Body of pancreas (tissue), 4 donors: ENCODE measurements around the gene DTNBP1. TPM values are rescaled to one million over a fixed set of nuclear protein-coding genes. Genes with fewer than 3 reads are reported as not detected.

Experiments used
- ATAC-seq: fragments of 150-250 bp; one replicate; pipeline ENCODE4 v1.9.1; 2016
- DNase-seq, 4 donors: peaks; one replicate each; pipeline ENCODE4 v3.0.0-alpha.2; 2019
- H3K27ac ChIP-seq, 4 donors: fragments of 200-600 bp; sonication (generic); 1 replicate in 3 of 4; 2 replicates in 1 of 4; pipeline versions ENCODE4 v1.5.1 to v1.6.1; 2016 to 2019; ENCODE audit warnings: mild to moderate bottlenecking in 1 of 4, mixed read lengths in 1 of 4, moderate library complexity in 1 of 4
- H3K27me3 ChIP-seq, 2 donors: fragments of 200-600 bp; sonication (generic); one replicate each; pipeline ENCODE4 v1.6.0; 2016; ENCODE audit warnings: mild to moderate bottlenecking in 1 of 2
- H3K36me3 ChIP-seq, 2 donors: fragments of 200-600 bp; sonication (generic); replicated peaks in 1 of 2; 2 replicates each; pipeline ENCODE4 v1.5.1; 2016; ENCODE audit warnings: low read depth in 2 of 2; ENCODE audit not compliant: insufficient read depth in 1 of 2
- H3K4me1 ChIP-seq: fragments of 200-600 bp; sonication (generic); one replicate; pipeline ENCODE4 v1.6.0; 2016
- H3K4me3 ChIP-seq, 2 donors: fragments of 200-600 bp; sonication (generic); 1 replicate in 1 of 2; 2 replicates in 1 of 2; pipeline ENCODE4 v1.5.1; 2016 to 2019
- H3K9me3 ChIP-seq, 3 donors: fragments of 200-600 bp; sonication (generic); 1 replicate in 2 of 3; 2 replicates in 1 of 3; pipeline ENCODE4 v1.5.1; 2016
- POLR2A ChIP-seq, 3 donors: fragments of 450-650 bp; IDR thresholded peaks; one replicate each; pipeline ENCODE4 v1.6.1; 2016; ENCODE audit warnings: antibody characterized with exemption in 3 of 3, mild to moderate bottlenecking in 2 of 3
- WGBS, 2 donors: methylation state at CpG; one replicate each; pipeline ENCODE4 v1.1.5; 2017; 5-methylcytosine and 5-hydroxymethylcytosine counted together
- intact Hi-C: fragments of 100-400 bp; cut with DNase I; formaldehyde crosslinking; loops from one replicate; pipeline ENCODE4 v1.15.1; 2023
- total RNA-seq, 2 donors: library from RNA; depleted of rRNA; stranded (reverse); fragments of >200 nt; gene quantifications; one replicate each; pipeline ENCODE4 v1.1.0, GENCODE V29; 2016
- TF ChIP-seq, protein P1 (sequence below), 7 experiments: fragments of 450-650 bp in 4 of 7; fragments of 200-600 bp in 3 of 7; sonication (generic) in 3 of 7; IDR thresholded peaks; one replicate each; pipeline ENCODE4 v1.5.1; 2016 to 2019; ENCODE audit warnings: antibody characterized with exemption in 7 of 7

DTNBP1 gene
- total RNA-seq, 2 donors from 2014 or later, result 3.3 to 5.2 TPM

DNA sequence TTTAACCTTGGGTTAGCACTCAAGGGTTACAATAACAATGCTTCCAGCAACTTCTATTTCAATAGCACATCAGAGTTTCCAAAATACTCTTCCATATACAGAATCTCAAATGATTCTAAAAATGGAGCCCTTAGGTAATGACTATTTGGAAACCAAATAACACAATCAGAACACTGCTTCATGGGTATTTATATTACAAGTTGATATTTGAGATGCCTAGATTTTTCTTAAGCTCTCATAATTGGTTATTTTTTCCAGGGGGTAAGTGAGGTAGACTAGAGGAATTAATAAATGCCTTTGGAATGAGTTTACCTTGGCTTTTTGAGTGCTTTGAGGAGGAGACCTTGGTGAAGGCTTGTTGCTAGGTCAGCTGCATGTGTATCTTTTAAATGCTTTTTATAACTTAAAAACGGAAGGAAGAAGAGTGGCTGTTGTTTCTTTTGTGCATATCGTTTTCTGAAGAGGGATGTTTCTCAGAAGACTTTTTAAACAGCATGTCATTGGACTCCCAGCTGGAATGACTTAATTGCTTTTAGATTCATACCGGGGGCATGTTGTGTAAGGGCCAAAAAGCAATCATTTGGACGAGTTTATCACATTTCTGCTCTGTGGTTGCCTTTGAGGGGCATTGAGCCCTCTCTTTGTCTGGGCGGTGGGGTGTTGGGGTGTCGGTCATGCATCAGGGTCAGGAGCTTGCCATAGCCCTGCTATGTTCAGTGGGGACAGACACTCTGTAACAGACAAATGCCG, 186.0 kb downstream of the DTNBP1 start:
- H3K27ac ChIP-seq, result no peak overlapping the region
- no peak for TF ChIP-seq POLR2A (IDR thresholded peaks at IDR 0.05)
- TF ChIP-seq, protein P1, sequence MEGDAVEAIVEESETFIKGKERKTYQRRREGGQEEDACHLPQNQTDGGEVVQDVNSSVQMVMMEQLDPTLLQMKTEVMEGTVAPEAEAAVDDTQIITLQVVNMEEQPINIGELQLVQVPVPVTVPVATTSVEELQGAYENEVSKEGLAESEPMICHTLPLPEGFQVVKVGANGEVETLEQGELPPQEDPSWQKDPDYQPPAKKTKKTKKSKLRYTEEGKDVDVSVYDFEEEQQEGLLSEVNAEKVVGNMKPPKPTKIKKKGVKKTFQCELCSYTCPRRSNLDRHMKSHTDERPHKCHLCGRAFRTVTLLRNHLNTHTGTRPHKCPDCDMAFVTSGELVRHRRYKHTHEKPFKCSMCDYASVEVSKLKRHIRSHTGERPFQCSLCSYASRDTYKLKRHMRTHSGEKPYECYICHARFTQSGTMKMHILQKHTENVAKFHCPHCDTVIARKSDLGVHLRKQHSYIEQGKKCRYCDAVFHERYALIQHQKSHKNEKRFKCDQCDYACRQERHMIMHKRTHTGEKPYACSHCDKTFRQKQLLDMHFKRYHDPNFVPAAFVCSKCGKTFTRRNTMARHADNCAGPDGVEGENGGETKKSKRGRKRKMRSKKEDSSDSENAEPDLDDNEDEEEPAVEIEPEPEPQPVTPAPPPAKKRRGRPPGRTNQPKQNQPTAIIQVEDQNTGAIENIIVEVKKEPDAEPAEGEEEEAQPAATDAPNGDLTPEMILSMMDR (IDR thresholded peaks at IDR 0.05), result no peak

DNA sequence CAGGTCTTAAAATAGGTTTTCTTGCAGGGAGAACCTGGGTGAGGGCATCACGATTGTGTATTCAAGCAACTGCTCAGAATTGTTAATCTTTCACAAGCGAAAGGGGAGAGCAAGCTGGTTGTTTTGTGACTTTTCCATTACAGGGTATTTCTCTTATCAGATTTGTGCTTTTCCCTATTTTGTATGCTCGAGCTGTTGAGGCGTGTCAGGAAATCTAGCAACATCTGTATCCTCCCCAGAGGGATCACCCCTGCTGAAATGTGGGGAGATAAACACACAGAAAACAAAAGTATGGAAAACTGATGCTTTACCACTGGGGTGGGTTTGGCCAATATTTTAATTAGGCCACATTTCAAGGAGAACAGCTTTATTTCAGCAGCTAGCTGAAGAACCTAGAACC, 187.0 kb downstream of the DTNBP1 start:
- no peaks in the 10 kb centered on the region for H3K9me3 ChIP-seq
- intact Hi-C loops, result no loop called here
- peaks cover 4% of the 10 kb centered on the region for H3K4me1 ChIP-seq
- ATAC-seq (no peak), DNase-seq (no peak)
- no peak overlapping the region for H3K27ac ChIP-seq
- WGBS, 2 donors, result 78 to 84% methylated on average over 4 of the region's 4 CpGs
- no peaks in the 10 kb centered on the region for H3K36me3 ChIP-seq
- H3K27me3 ChIP-seq, result no peaks in the 10 kb centered on the region
- no peak for TF ChIP-seq POLR2A (IDR thresholded peaks at IDR 0.05)
- TF ChIP-seq, protein P1 (IDR thresholded peaks at IDR 0.05), result no peak
- H3K4me3 ChIP-seq, result no peak overlapping the region

More for the DNA sequence above, 186.0 kb downstream of the DTNBP1 start:
- no peaks in the 10 kb centered on the region for H3K36me3 ChIP-seq
- WGBS, 2 donors, result 69 to 80% methylated on average over 7 of the region's 7 CpGs
- intact Hi-C loops, result no loop called here
- ATAC-seq, result no peak
- no peak for DNase-seq
- H3K9me3 ChIP-seq, result no peaks in the 10 kb centered on the region
- no peak overlapping the region for H3K4me3 ChIP-seq
- H3K4me1 ChIP-seq, result peaks cover 4% of the 10 kb centered on the region
- no peaks in the 10 kb centered on the region for H3K27me3 ChIP-seq

DNA sequence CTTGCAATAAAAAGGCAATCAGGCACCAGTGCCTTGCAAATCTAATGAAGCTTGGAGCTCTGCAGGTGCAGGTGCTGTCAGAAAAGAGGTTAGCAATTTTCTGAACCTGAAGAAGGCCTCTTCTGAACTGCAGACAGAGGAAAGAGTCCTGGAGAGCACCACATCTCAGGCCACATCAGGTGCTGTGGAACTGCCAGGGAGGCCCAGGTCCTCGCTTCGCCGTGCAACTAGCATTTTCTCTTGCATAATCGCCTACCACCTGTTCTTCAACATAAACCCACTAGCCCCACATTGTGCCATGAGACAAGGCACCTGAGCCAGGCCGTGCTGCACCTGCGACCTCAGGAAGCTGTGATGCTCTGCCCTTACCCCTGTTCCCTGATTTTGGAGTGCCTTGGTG, 187.6 kb downstream of the DTNBP1 start:
- no peak for DNase-seq
- 78 to 82% methylated on average over 6 of the region's 6 CpGs for WGBS, 2 donors
- no peak for ATAC-seq
- TF ChIP-seq, protein P1 (IDR thresholded peaks at IDR 0.05), result no peak
- no peak for TF ChIP-seq POLR2A (IDR thresholded peaks at IDR 0.05)
- Histone ChIP-seq H3K4me1 (peaks cover 4% of the 10 kb centered on the region), H3K27me3 (no peaks in the 10 kb centered on the region), H3K36me3 (no peaks in the 10 kb centered on the region), H3K9me3 (no peaks in the 10 kb centered on the region), H3K4me3 (no peak overlapping the region), H3K27ac (no peak overlapping the region)
- intact Hi-C loops, result no loop called here

DNA sequence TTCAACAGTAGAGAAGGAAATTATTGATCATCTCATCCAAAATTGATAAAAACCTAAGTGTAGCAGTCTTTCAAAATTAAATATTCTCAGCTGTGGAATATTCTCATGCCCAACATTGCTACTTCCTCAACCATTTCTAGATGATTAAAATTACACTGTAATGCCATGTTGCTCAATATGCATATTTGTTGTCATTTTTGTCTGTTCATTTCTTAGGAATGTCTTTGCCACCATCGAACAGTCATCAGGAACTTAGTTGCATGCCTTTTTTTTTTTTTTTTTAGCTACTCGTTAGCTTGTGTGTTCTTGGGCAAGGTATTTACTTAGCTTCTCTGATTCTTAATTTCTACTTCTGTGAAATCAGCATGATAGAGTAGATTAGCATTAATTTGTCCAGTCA, 188.6 kb downstream of the DTNBP1 start:
- Histone ChIP-seq H3K9me3 (no peaks in the 10 kb centered on the region), H3K27ac (peak overlapping the region in 2 of 4 donors; percentile 7 to 47), H3K4me3 (no peak overlapping the region), H3K36me3 (no peaks in the 10 kb centered on the region), H3K27me3 (no peaks in the 10 kb centered on the region), H3K4me1 (peaks cover 4% of the 10 kb centered on the region)
- WGBS, 2 donors, result 60 to 85% methylated on average over 2 of the region's 2 CpGs
- ATAC-seq, result no peak
- intact Hi-C loops, result no loop called here
- TF ChIP-seq POLR2A (IDR thresholded peaks at IDR 0.05), result no peak
- TF ChIP-seq, protein P1 (IDR thresholded peaks at IDR 0.05), result no peak
- DNase-seq, result no peak

DNA sequence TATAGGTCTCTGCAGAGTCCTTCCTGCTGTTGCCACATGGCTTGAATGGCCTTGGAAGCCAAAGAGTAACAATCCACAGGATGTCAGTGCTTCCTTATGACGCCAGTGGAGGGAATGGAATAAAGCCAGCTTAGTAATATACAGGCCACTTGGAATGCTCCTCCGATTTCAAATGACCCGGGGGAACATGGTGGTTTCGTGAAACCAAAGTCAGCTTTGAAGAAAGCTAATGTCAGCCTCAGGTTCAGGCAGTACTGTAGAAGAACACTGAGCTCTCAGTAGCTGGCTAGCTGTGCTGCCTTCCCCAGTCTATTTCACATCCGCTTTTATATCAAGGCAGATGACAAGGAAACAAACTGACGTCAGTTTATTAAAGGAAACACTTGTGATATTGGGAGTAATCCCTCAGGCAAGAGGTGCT, 189.1 kb downstream of the DTNBP1 start:
- 75 to 80% methylated on average over 6 of the region's 6 CpGs for WGBS, 2 donors
- Histone ChIP-seq H3K4me1 (peaks cover 4% of the 10 kb centered on the region), H3K27ac (peak overlapping the region in 2 of 4 donors; percentile 7 to 47), H3K4me3 (no peak overlapping the region), H3K36me3 (peaks cover 0 to 1% of the 10 kb centered on the region in 2 donors), H3K9me3 (no peaks in the 10 kb centered on the region), H3K27me3 (no peaks in the 10 kb centered on the region)
- TF ChIP-seq, protein P1 (IDR thresholded peaks at IDR 0.05), result no peak
- TF ChIP-seq POLR2A (IDR thresholded peaks at IDR 0.05), result no peak
- ATAC-seq, result peak; percentile 50
- intact Hi-C loops, result no loop called here
- no peak for DNase-seq
